ENCODE results near the gene LASP1.

- TF ChIP-seq, protein P1, sequence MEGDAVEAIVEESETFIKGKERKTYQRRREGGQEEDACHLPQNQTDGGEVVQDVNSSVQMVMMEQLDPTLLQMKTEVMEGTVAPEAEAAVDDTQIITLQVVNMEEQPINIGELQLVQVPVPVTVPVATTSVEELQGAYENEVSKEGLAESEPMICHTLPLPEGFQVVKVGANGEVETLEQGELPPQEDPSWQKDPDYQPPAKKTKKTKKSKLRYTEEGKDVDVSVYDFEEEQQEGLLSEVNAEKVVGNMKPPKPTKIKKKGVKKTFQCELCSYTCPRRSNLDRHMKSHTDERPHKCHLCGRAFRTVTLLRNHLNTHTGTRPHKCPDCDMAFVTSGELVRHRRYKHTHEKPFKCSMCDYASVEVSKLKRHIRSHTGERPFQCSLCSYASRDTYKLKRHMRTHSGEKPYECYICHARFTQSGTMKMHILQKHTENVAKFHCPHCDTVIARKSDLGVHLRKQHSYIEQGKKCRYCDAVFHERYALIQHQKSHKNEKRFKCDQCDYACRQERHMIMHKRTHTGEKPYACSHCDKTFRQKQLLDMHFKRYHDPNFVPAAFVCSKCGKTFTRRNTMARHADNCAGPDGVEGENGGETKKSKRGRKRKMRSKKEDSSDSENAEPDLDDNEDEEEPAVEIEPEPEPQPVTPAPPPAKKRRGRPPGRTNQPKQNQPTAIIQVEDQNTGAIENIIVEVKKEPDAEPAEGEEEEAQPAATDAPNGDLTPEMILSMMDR (IDR thresholded peaks at IDR 0.05) = no peak
- TF ChIP-seq POLR2A (IDR thresholded peaks at IDR 0.05) (no peak), POLR2AphosphoS5 (IDR thresholded peaks at IDR 0.05) (no peak)
Observed at GRCh38 chr17:38943607-38944006, 73.7 kb downstream of the LASP1 start.

All from transverse colon (tissue), 4 donors.